Liver (tissue), 9 donors: ENCODE data around the gene NCS1. TPM values are rescaled to one million over a fixed set of nuclear protein-coding genes. Genes with fewer than 3 reads are reported as not detected.

ENCODE experiments used
- DNase-seq: peaks from one replicate; pipeline ENCODE4 v3.0.0-alpha.2; 2017; ENCODE audit warnings: low spot score
- H3K27ac ChIP-seq, 2 donors: one replicate each; pipeline ENCODE4 v1.7.0; 2013; ENCODE audit warnings: inconsistent platforms in 2 of 2, low read length in 2 of 2, control low read depth in 1 of 2, low read depth in 1 of 2, mild to moderate bottlenecking in 1 of 2
- H3K27me3 ChIP-seq, 4 donors: one replicate each; pipeline versions ENCODE4 v1.6.1 to v1.7.0; 2013; ENCODE audit warnings: low read length in 3 of 4, inconsistent platforms in 1 of 4, mild to moderate bottlenecking in 1 of 4, moderate library complexity in 1 of 4; ENCODE audit not compliant: control insufficient read depth in 4 of 4, insufficient read depth in 4 of 4
- H3K36me3 ChIP-seq, 4 donors: one replicate each; pipeline versions ENCODE4 v1.6.1 to v1.7.0; 2013; ENCODE audit warnings: low read length in 3 of 4, mild to moderate bottlenecking in 3 of 4, low read depth in 1 of 4, moderate library complexity in 1 of 4; ENCODE audit not compliant: control insufficient read depth in 4 of 4, insufficient read depth in 3 of 4
- H3K4me1 ChIP-seq, 4 donors: one replicate each; pipeline versions ENCODE4 v1.6.1 to v1.7.0; 2013; ENCODE audit warnings: low read length in 3 of 4, mild to moderate bottlenecking in 3 of 4, moderate library complexity in 1 of 4; ENCODE audit not compliant: control insufficient read depth in 4 of 4, insufficient read depth in 4 of 4
- H3K4me3 ChIP-seq, 3 donors: one replicate each; pipeline versions ENCODE4 v1.6.1 to v1.7.0; 2013; ENCODE audit warnings: low read length in 3 of 3, control low read depth in 1 of 3, low read depth in 1 of 3, mild to moderate bottlenecking in 1 of 3
- H3K9ac ChIP-seq, 2 donors: one replicate each; pipeline ENCODE4 v1.7.0; 2013; ENCODE audit warnings: low read length in 2 of 2, mild to moderate bottlenecking in 2 of 2, moderate library complexity in 2 of 2, control low read depth in 1 of 2, low read depth in 1 of 2
- H3K9me3 ChIP-seq, 4 donors: one replicate each; pipeline versions ENCODE4 v1.6.1 to v1.7.0; 2013; ENCODE audit warnings: low read length in 3 of 4; ENCODE audit not compliant: control insufficient read depth in 4 of 4
- EGR1 ChIP-seq, 2 donors: IDR thresholded peaks; 2 replicates each; pipeline ENCODE4 v1.6.1; 2016 to 2018; ENCODE audit warnings: antibody characterized with exemption in 2 of 2, low read depth in 2 of 2
- FOXA1 ChIP-seq: IDR thresholded peaks from 2 replicates; pipeline ENCODE4 v1.6.1; 2016; ENCODE audit warnings: antibody characterized with exemption
- FOXA2 ChIP-seq: IDR thresholded peaks from 2 replicates; pipeline ENCODE4 v1.6.1; 2016; ENCODE audit warnings: antibody characterized with exemption
- GABPA ChIP-seq, 2 donors: IDR thresholded peaks in 1 of 2; conservative IDR thresholded peaks in 1 of 2; 2 replicates each; pipeline ENCODE4 v1.6.1; 2016; ENCODE audit warnings: antibody characterized with exemption in 2 of 2, mild to moderate bottlenecking in 1 of 2, moderate library complexity in 1 of 2
- HNF4A ChIP-seq, 2 donors: conservative IDR thresholded peaks; 2 replicates each; pipeline ENCODE4 v1.6.1; 2016; ENCODE audit warnings: antibody characterized with exemption in 2 of 2, mild to moderate bottlenecking in 2 of 2
- JUND ChIP-seq, 2 donors: IDR thresholded peaks; 2 replicates each; pipeline ENCODE4 v1.6.1; 2016; ENCODE audit warnings: antibody characterized with exemption in 2 of 2
- MAX ChIP-seq: IDR thresholded peaks from 2 replicates; pipeline ENCODE4 v1.6.1; 2016; ENCODE audit warnings: antibody characterized with exemption
- NR2F2 ChIP-seq: IDR thresholded peaks from 2 replicates; pipeline ENCODE4 v1.6.1; 2016; ENCODE audit warnings: antibody characterized with exemption
- RAD21 ChIP-seq, 2 donors: IDR thresholded peaks; 2 replicates each; pipeline ENCODE4 v1.6.1; 2016; ENCODE audit warnings: antibody characterized with exemption in 2 of 2, mild to moderate bottlenecking in 2 of 2
- RXRA ChIP-seq, 2 donors: IDR thresholded peaks; 2 replicates each; pipeline ENCODE4 v1.6.1; 2017 to 2018; ENCODE audit warnings: antibody characterized with exemption in 2 of 2, mild to moderate bottlenecking in 1 of 2
- SP1 ChIP-seq: IDR thresholded peaks from 2 replicates; pipeline ENCODE4 v1.6.1; 2018; ENCODE audit warnings: antibody characterized with exemption, mild to moderate bottlenecking
- TAF1 ChIP-seq: conservative IDR thresholded peaks from 2 replicates; pipeline ENCODE4 v1.6.1; 2016; ENCODE audit warnings: antibody characterized with exemption, mild to moderate bottlenecking
- YY1 ChIP-seq: IDR thresholded peaks from 2 replicates; pipeline ENCODE4 v1.6.1; 2016; ENCODE audit warnings: antibody characterized with exemption, mild to moderate bottlenecking
- ZBTB33 ChIP-seq: IDR thresholded peaks from 2 replicates; pipeline ENCODE4 v1.6.1; 2016; ENCODE audit warnings: antibody characterized with exemption
- WGBS: extraction: QIAGEN DNeasy Blood & Tissue Kit; methylation state at CpG from one replicate; pipeline ENCODE4 v1.1.7; 2013; 5-methylcytosine and 5-hydroxymethylcytosine counted together
- polyA plus RNA-seq, 2 donors: library from polyadenylated mRNA; stranded (reverse) in 1 of 2; unstranded in 1 of 2; fragments of 200-250 nt in 1 of 2; fragments of >200 nt in 1 of 2; fragmentation: Nextera tagmentation in 1 of 2; extraction: Ambion mirVana in 1 of 2; gene quantifications; one replicate each; pipeline versions ENCODE4 v1.2.1 to v1.2.3, GENCODE V29; 2013 to 2015
- total RNA-seq, 2 donors: library from RNA; depleted of rRNA; stranded (reverse); fragments of >200 nt; gene quantifications; one replicate each; pipeline ENCODE4 v1.2.3, GENCODE V29; 2014
- TF ChIP-seq, protein P1 (sequence below): fragments of 150-350 bp; IDR thresholded peaks from 2 replicates; pipeline ENCODE4 v1.5.1; 2017; ENCODE audit warnings: improper control_type of control experiment, low read depth, low read length; ENCODE audit not compliant: missing input control
- donor health status: healthy.
- donor health status: healthy.
- donor health status: healthy.
- donor health status: healthy.
- donor health status: healthy.

The NCS1 gene
- total and polyA plus RNA-seq, 4 donors: 0.35 to 2.5 (median 1.2) TPM

DNA sequence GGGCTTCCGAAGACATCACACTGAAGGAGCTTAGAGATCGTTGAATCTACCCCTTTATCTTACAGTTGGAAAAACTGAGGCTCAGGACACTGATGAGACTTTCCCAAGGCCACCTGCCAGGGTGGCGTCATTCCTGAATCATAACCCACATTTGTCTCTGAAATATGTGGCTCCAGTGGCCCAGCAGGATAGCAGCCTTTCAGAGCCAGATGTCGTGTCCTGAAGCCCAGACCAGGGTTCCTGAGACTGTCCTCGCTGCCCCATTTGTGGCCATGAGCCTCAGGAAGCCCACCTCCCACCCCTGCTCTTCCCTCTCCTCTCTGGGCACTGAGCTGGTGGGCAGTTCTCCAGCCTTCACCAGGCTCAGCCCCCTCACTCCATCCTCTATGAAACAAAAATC is 95.7 kb downstream of the NCS1 start:
- Histone ChIP-seq H3K4me1 (peaks cover 10 to 25% (median 15%) of the 10 kb centered on the region in 4 donors), H3K4me3 (no peak overlapping the region), H3K27me3 (peaks cover 0 to 2% (median 0%) of the 10 kb centered on the region in 4 donors), H3K9ac (no peak overlapping the region), H3K9me3 (no peaks in the 10 kb centered on the region), H3K36me3 (no peaks in the 10 kb centered on the region), H3K27ac (no peak overlapping the region)
- WGBS: 91% methylated on average over 5 of the region's 5 CpGs
- TF ChIP-seq FOXA1: no peak
- no peak for TF ChIP-seq NR2F2
- no peak for TF ChIP-seq RXRA (IDR thresholded peaks at IDR 0.05)
- no peak for TF ChIP-seq GABPA (IDR thresholded peaks at IDR 0.05 in 1 of 2, conservative IDR thresholded peaks at IDR 0.05 in 1 of 2)
- TF ChIP-seq JUND (IDR thresholded peaks at IDR 0.05): no peak
- TF ChIP-seq MAX: no peak
- no peak for TF ChIP-seq YY1
- TF ChIP-seq, protein P1, sequence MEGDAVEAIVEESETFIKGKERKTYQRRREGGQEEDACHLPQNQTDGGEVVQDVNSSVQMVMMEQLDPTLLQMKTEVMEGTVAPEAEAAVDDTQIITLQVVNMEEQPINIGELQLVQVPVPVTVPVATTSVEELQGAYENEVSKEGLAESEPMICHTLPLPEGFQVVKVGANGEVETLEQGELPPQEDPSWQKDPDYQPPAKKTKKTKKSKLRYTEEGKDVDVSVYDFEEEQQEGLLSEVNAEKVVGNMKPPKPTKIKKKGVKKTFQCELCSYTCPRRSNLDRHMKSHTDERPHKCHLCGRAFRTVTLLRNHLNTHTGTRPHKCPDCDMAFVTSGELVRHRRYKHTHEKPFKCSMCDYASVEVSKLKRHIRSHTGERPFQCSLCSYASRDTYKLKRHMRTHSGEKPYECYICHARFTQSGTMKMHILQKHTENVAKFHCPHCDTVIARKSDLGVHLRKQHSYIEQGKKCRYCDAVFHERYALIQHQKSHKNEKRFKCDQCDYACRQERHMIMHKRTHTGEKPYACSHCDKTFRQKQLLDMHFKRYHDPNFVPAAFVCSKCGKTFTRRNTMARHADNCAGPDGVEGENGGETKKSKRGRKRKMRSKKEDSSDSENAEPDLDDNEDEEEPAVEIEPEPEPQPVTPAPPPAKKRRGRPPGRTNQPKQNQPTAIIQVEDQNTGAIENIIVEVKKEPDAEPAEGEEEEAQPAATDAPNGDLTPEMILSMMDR: no peak
- no peak for TF ChIP-seq FOXA2
- TF ChIP-seq HNF4A (conservative IDR thresholded peaks at IDR 0.05): no peak
- no peak for TF ChIP-seq EGR1 (IDR thresholded peaks at IDR 0.05; ENCODE audit: low read depth in 2 of 2)
- no peak for DNase-seq

GRCh38 chr9:130268521-130269211 is 96.5 kb downstream of the NCS1 start:
- no peak overlapping the region for H3K4me3 ChIP-seq
- H3K9ac ChIP-seq: no peak overlapping the region
- peaks cover 0 to 2% (median 0%) of the 10 kb centered on the region in 4 donors for H3K27me3 ChIP-seq
- H3K27ac ChIP-seq: no peak overlapping the region
- H3K4me1 ChIP-seq: peaks cover 3 to 17% (median 12%) of the 10 kb centered on the region in 4 donors
- H3K9me3 ChIP-seq: no peaks in the 10 kb centered on the region
- TF ChIP-seq, protein P1: no peak
- no peak for TF ChIP-seq HNF4A (conservative IDR thresholded peaks at IDR 0.05)
- 72% methylated on average over 16 of the region's 16 CpGs for WGBS
- H3K36me3 ChIP-seq: no peaks in the 10 kb centered on the region
- DNase-seq: no peak

GRCh38 chr9:130271473-130271872 is 99.3 kb downstream of the NCS1 start:
- Histone ChIP-seq H3K27ac (no peak overlapping the region), H3K4me3 (no peak overlapping the region), H3K27me3 (no peaks in the 10 kb centered on the region), H3K9ac (no peak overlapping the region), H3K4me1 (no peaks in the 10 kb centered on the region), H3K9me3 (no peaks in the 10 kb centered on the region), H3K36me3 (no peaks in the 10 kb centered on the region)
- 76% methylated on average over 6 of the region's 6 CpGs for WGBS
- DNase-seq: no peak
- TF ChIP-seq ZBTB33 (no peak), TAF1 (no peak), GABPA (IDR thresholded peaks at IDR 0.05 in 1 of 2, conservative IDR thresholded peaks at IDR 0.05 in 1 of 2) (no peak), FOXA2 (no peak), MAX (no peak), HNF4A (conservative IDR thresholded peaks at IDR 0.05) (no peak), RAD21 (IDR thresholded peaks at IDR 0.05) (no peak), RXRA (IDR thresholded peaks at IDR 0.05) (no peak), EGR1 (IDR thresholded peaks at IDR 0.05; ENCODE audit: low read depth in 2 of 2) (no peak), JUND (IDR thresholded peaks at IDR 0.05) (no peak), NR2F2 (no peak), YY1 (no peak), SP1 (no peak)
- TF ChIP-seq, protein P1: no peak
